SH-SY5Y (cell line): ENCODE results near the gene BMP3.

Source experiments
- GATA2 ChIP-seq: IDR thresholded peaks from 2 replicates; pipeline ENCODE4 v1.6.1; 2011; ENCODE audit warnings: mild to moderate bottlenecking, low read depth, low read length
- GATA3 ChIP-seq: IDR thresholded peaks from 2 replicates; pipeline ENCODE4 v1.6.1; 2011; ENCODE audit warnings: low read depth, mild to moderate bottlenecking, low read length, moderate library complexity

BMP3 gene

GRCh38 chr4:81030061-81030980 lies at the start of gene BMP3:
Gene BMP3, plus strand, starts transcription at chr4:81030708. Its CDS starts 577 bp downstream, at chr4:81031285.
- TF ChIP-seq GATA2 (no peak), GATA3 (no peak)

GRCh38 chr4:80986011-80986410 lies 44.5 kb upstream of the BMP3 start:
- TF ChIP-seq GATA2 (no peak), GATA3 (no peak)

GRCh38 chr4:80989921-80990544 lies 40.5 kb upstream of the BMP3 start:
- no peak for TF ChIP-seq GATA3
- no peak for TF ChIP-seq GATA2

- TF ChIP-seq GATA2, result no peak
Measured at GRCh38 chr4:80990851-80991250, 39.7 kb upstream of the BMP3 start.

GRCh38 chr4:80999943-81000342 lies 30.6 kb upstream of the BMP3 start:
- TF ChIP-seq GATA2 (no peak), GATA3 (no peak)

GRCh38 chr4:81003597-81004111 lies 26.9 kb upstream of the BMP3 start:
- TF ChIP-seq GATA3 (no peak), GATA2 (no peak)

- TF ChIP-seq GATA2 (no peak), GATA3 (no peak)
Measured at GRCh38 chr4:81007417-81007816, 23.1 kb upstream of the BMP3 start.

GRCh38 chr4:81019006-81019405 lies 11.5 kb upstream of the BMP3 start:
- TF ChIP-seq GATA3 (no peak), GATA2 (no peak)

- no peak for TF ChIP-seq GATA3
- no peak for TF ChIP-seq GATA2
Measured at GRCh38 chr4:81021142-81021944, 9.2 kb upstream of the BMP3 start.

- TF ChIP-seq GATA3 (no peak), GATA2 (no peak)
Measured at GRCh38 chr4:81021981-81022380, 8.5 kb upstream of the BMP3 start.

GRCh38 chr4:81023484-81023883 lies 7.0 kb upstream of the BMP3 start:
- no peak for TF ChIP-seq GATA2
- TF ChIP-seq GATA3, result no peak

GRCh38 chr4:81030981-81031791 lies 678 bp downstream of the BMP3 start:
- TF ChIP-seq GATA2 (no peak), GATA3 (no peak)

GRCh38 chr4:81031796-81032551 lies 1.5 kb downstream of the BMP3 start:
- no peak for TF ChIP-seq GATA2
- no peak for TF ChIP-seq GATA3
